Measurements from ENCODE around the gene BTN2A1. TPM values are rescaled to one million over a fixed set of nuclear protein-coding genes. Genes with fewer than 3 reads are reported as not detected.

Gene BTN2A1
- 16.5 and 17.1 TPM in 2 replicates for total RNA-seq

GRCh38 chr6:26457806-26458688, at the start of gene BTN2A1:
Gene BTN2A1 (plus strand): TSS chr6:26457955. CDS start chr6:26458637, 682 bp downstream.

GRCh38 chr6:26500102-26500501, 42.3 kb downstream of the BTN2A1 start, which contains the start of gene BTN1A1:
Gene BTN1A1 (plus strand): TSS chr6:26500303. CDS start chr6:26501287, 984 bp downstream.

Other genes starting within 250 kb of the BTN2A1 start
- gene BTN3A2, start 92.8 kb upstream of the BTN2A1 start, total RNA-seq = 30.5 and 35.4 TPM in 2 replicates
- gene BTN2A2, start 74.8 kb upstream of the BTN2A1 start, total RNA-seq = 9.2 and 10.0 TPM in 2 replicates
- gene BTN3A1, start 55.7 kb upstream of the BTN2A1 start, total RNA-seq = 23.8 and 41.1 TPM in 2 replicates
- gene BTN3A3, start 17.5 kb upstream of the BTN2A1 start, total RNA-seq = 20.1 and 36.2 TPM in 2 replicates
- gene BTN1A1, start 42.3 kb downstream of the BTN2A1 start, total RNA-seq = not detected in 2 replicates
- 54.4 and 61.7 TPM in 2 replicates for gene HMGN4, start 80.4 kb downstream of the BTN2A1 start, total RNA-seq
- 9.8 and 11.4 TPM in 2 replicates for gene ABT1, start 139.0 kb downstream of the BTN2A1 start, total RNA-seq
- gene ZNF322, start 201.8 kb downstream of the BTN2A1 start, total RNA-seq = 12.1 and 13.9 TPM in 2 replicates